Endothelial cell (in vitro differentiated cells): ENCODE data around the gene CFAP57. TPM values are rescaled to one million over a fixed set of nuclear protein-coding genes. Genes with fewer than 3 reads are reported as not detected.

Source experiments
- DNase-seq: peaks from one replicate; pipeline ENCODE4 v3.0.0; 2021; ENCODE audit warnings: low spot score
- H3K27ac Mint-ChIP-seq: one replicate; pipeline ENCODE4 v1.8.0; 2021; ENCODE audit warnings: mixed read lengths, inconsistent platforms; ENCODE audit not compliant: unreplicated experiment
- H3K27me3 Mint-ChIP-seq: one replicate; pipeline ENCODE4 v1.8.0; 2021; ENCODE audit warnings: mild to moderate bottlenecking, moderate library complexity, mixed read lengths, inconsistent platforms; ENCODE audit not compliant: unreplicated experiment
- H3K36me3 Mint-ChIP-seq: one replicate; pipeline ENCODE4 v1.8.0; 2021; ENCODE audit warnings: mild to moderate bottlenecking, low read depth, mixed read lengths, inconsistent platforms; ENCODE audit not compliant: unreplicated experiment
- H3K4me1 Mint-ChIP-seq: one replicate; pipeline ENCODE4 v1.8.0; 2021; ENCODE audit warnings: mild to moderate bottlenecking, mixed read lengths, inconsistent platforms; ENCODE audit not compliant: unreplicated experiment
- H3K4me3 Mint-ChIP-seq: one replicate; pipeline ENCODE4 v1.8.0; 2021; ENCODE audit warnings: mild to moderate bottlenecking, mixed read lengths, inconsistent platforms; ENCODE audit not compliant: unreplicated experiment
- H3K9me3 Mint-ChIP-seq: one replicate; pipeline ENCODE4 v1.8.0; 2021; ENCODE audit warnings: mixed read lengths, inconsistent platforms; ENCODE audit not compliant: unreplicated experiment
- total RNA-seq: library from RNA; stranded (reverse); fragmentation: NEBNext Ultra II Directional; extraction: Animal tissue kit (Norgen Biotek cat#: 25700); gene quantifications from one replicate; pipeline ENCODE4 v1.2.1, GENCODE V29; 2021; ENCODE audit not compliant: unreplicated experiment
- TF ChIP-seq, protein P1 (sequence below): fragments of 200-600 bp; sonication (generic); IDR thresholded peaks from one replicate; pipeline ENCODE4 v1.5.0; 2021; ENCODE audit warnings: antibody characterized with exemption; ENCODE audit not compliant: unreplicated experiment

Gene CFAP57
- total RNA-seq, 1 donor from 2014 or later, result 0.49 TPM

- peaks cover 13% of the 10 kb centered on the region for H3K36me3 Mint-ChIP-seq
- peak overlapping the region; percentile 43 for H3K4me3 Mint-ChIP-seq
- H3K27me3 Mint-ChIP-seq, result peaks cover 9% of the 10 kb centered on the region
- TF ChIP-seq, protein P1, sequence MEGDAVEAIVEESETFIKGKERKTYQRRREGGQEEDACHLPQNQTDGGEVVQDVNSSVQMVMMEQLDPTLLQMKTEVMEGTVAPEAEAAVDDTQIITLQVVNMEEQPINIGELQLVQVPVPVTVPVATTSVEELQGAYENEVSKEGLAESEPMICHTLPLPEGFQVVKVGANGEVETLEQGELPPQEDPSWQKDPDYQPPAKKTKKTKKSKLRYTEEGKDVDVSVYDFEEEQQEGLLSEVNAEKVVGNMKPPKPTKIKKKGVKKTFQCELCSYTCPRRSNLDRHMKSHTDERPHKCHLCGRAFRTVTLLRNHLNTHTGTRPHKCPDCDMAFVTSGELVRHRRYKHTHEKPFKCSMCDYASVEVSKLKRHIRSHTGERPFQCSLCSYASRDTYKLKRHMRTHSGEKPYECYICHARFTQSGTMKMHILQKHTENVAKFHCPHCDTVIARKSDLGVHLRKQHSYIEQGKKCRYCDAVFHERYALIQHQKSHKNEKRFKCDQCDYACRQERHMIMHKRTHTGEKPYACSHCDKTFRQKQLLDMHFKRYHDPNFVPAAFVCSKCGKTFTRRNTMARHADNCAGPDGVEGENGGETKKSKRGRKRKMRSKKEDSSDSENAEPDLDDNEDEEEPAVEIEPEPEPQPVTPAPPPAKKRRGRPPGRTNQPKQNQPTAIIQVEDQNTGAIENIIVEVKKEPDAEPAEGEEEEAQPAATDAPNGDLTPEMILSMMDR, result no peak
- DNase-seq, result no peak
- H3K27ac Mint-ChIP-seq, result peak overlapping the region; percentile 54
- H3K9me3 Mint-ChIP-seq, result no peaks in the 10 kb centered on the region
- H3K4me1 Mint-ChIP-seq, result peaks cover 66% of the 10 kb centered on the region
Observed at GRCh38 chr1:43298055-43298454, 125.9 kb downstream of the CFAP57 start.

DNA sequence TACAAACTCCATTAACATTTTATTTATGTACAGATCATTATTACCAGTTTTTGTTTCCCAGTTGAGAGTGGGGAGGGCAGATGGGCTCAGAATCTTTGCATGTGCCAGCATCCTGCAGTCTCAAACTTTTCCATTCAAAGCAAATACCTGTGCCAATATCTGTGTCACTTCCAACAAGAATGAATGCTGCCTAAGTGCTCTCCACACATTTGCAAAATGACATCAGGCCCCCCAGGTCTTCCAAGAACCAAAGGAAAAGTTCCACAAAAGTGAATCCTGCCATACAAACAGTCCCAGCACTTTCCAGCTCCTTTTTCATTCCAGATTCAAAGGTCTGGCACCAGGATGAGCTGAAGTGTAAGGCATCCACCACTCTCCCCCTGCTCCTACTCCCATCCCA, 127.0 kb downstream of the CFAP57 start:
- peak overlapping the region; percentile 99 for H3K27ac Mint-ChIP-seq
- no peak for DNase-seq
- TF ChIP-seq, protein P1, result no peak
- H3K9me3 Mint-ChIP-seq, result no peaks in the 10 kb centered on the region
- H3K4me1 Mint-ChIP-seq, result peaks cover 72% of the 10 kb centered on the region
- H3K36me3 Mint-ChIP-seq, result peaks cover 22% of the 10 kb centered on the region
- no peak overlapping the region for H3K4me3 Mint-ChIP-seq
- peaks cover 10% of the 10 kb centered on the region for H3K27me3 Mint-ChIP-seq

DNA sequence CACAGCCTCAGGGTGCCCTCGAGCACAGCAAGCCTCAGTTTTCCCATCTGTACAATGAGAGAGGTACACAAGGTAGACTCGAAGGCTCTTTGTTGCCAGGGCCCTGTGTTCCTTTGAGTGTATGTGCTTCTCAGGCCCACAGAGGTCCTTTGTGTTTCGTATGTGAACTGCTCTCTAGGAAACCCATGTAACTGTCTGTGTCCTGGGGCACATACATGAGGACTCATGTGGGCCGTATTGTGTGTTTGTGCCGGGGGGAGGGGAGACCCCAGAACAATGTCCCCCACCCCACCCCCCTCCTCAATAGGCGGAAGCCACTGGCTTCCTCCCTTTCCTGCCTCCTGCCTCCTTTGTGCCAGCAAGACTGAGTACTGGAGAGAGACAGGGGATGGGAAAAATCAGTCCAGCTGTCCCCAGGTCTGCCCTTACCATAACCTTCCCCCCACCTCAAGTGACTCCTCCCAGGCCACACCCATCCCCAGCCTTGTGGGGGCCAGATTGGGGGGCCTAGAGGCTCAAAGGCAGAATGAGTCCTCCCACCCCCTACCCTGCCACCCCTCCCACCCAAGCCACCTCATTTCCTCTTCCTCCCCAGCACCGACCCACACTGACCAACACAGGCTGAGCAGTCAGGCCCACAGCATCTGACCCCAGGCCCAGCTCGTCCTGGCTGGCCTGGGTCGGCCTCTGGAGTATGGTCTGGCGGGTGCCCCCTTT, 128.4 kb downstream of the CFAP57 start, which contains the start of gene TIE1:
Gene TIE1, plus strand, starts transcription at position 605 of the 717 bp plus-strand sequence. Its CDS starts 90 bp downstream, at position 695.
- peak within 1 kb of the TSS; percentile 99 for H3K27ac Mint-ChIP-seq
- peaks cover 29% of the 10 kb centered on the region for H3K36me3 Mint-ChIP-seq
- peak; percentile 79 for DNase-seq
- TF ChIP-seq, protein P1, result no peak
- peaks cover 16% of the 10 kb centered on the region for H3K27me3 Mint-ChIP-seq
- H3K4me3 Mint-ChIP-seq, result peak within 1 kb of the TSS; percentile 97
- peaks cover 75% of the 10 kb centered on the region for H3K4me1 Mint-ChIP-seq
- H3K9me3 Mint-ChIP-seq, result no peaks in the 10 kb centered on the region

- Mint-ChIP-seq H3K9me3 (no peaks in the 10 kb centered on the region), H3K4me3 (peak overlapping the region; percentile 97), H3K27me3 (peaks cover 17% of the 10 kb centered on the region), H3K36me3 (peaks cover 44% of the 10 kb centered on the region), H3K4me1 (peaks cover 69% of the 10 kb centered on the region), H3K27ac (peak overlapping the region; percentile 65)
- TF ChIP-seq, protein P1, result no peak
- DNase-seq, result no peak
Observed at GRCh38 chr1:43302201-43302600, 130.1 kb downstream of the CFAP57 start.
